Measurements from ENCODE around the gene PHETA1.

The PHETA1 gene

DNA sequence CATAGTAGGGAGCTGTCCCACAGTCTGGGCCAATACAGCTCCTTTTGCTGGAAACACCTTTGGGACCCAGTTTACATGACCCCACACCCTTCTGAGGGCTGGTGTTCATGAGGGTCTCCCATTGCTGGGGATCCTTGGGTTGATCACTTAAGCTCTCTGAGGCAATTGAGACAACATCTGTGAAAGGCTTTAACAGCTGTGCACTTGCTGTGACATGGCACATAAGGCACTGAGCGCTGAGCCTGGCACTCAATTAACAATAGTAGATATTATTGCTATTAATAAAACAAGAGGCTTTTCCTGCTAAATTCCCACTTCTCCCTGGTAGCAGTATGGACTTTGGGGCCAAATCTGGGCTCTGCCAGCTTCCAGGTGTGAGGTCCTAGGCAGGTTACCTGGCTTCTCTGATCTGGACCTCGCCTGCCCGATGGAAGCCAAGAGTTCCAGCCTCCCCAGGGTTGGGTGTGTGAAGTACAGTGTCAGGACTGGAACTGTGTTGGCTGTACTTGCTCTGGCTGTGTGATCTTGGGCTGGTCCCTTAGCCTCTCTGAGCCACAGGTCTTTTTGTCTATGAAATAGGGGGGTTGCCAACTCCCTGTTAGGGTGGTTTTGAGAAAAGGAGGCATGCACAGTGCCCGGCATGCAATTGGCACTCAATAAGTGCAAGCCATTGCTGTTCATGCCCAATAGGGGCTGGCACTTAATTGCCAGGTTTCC, 39.9 kb upstream of the PHETA1 start:
- no peak for TF ChIP-seq CTCF (IDR thresholded peaks at IDR 0.05; ENCODE audit: low read depth, low read length)
- H3K4me3 ChIP-seq (ENCODE audit: low read depth, low read length): peak overlapping the region; percentile 21; the same call in 1 of the 2 replicates

DNA sequence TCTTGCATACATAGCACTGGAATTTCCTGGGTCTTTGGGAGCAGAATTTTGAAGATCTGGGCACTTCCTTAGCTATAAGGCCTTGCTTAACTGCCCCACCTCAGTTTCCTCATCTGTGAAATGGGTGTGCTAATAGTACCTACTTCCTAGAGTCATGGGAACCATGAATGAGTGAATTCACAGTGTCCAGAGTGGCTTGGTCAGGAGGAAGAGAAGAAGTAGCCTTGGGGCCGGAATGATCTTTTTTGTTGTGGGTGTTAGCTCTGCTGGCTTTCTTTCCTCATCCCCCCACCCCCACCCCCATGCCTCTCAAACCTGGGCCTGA, 39.2 kb upstream of the PHETA1 start:
- H3K4me3 ChIP-seq (ENCODE audit: low read depth, low read length): peak overlapping the region; percentile 89
- TF ChIP-seq CTCF (IDR thresholded peaks at IDR 0.05; ENCODE audit: low read depth, low read length): no peak

DNA sequence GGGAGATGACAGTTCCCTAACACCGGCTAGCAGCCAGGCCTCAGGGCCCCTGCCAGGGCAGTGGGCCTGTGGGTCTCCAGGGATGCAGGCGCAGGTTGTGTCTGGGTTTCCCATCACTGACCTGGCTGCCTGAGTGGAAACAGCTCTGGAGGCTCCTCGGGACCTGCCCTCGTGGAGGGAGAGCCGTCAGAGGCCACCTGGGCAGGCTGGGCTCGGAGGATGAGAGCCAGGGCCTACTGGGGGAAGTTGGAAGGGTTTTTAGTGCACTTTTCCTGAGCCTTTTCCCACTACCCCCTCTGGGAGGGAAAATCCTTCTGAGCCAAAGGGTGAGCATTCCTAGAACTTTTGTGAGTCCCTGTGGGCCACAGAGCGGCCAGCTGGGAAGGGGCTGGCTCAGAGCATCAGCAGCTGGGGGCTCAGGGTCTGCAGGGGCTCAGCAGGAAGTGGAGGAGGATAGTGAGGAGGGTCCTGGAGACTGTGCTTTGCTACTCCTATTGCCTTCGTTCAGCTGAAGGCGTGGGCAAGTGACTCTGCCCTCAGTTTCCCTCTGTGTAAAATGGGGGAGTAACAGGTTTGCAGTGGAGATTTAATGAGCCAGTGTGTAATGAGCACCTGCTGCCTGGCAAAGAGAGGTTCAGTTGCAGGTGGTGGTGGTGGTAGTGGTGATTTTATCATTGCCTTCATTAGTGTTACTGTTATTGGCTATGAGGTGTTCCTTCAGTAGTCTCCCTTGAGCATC, 38.7 kb upstream of the PHETA1 start:
- TF ChIP-seq CTCF (IDR thresholded peaks at IDR 0.05; ENCODE audit: low read depth, low read length): no peak
- peak overlapping the region; percentile 89 for H3K4me3 ChIP-seq (ENCODE audit: low read depth, low read length)

- H3K4me3 ChIP-seq (ENCODE audit: low read depth, low read length): peak overlapping the region; percentile 89
- no peak for TF ChIP-seq CTCF (IDR thresholded peaks at IDR 0.05; ENCODE audit: low read depth, low read length)
These were observed 37.8 kb upstream of the PHETA1 start for GRCh38 chr12:111406474-111407376.

DNA sequence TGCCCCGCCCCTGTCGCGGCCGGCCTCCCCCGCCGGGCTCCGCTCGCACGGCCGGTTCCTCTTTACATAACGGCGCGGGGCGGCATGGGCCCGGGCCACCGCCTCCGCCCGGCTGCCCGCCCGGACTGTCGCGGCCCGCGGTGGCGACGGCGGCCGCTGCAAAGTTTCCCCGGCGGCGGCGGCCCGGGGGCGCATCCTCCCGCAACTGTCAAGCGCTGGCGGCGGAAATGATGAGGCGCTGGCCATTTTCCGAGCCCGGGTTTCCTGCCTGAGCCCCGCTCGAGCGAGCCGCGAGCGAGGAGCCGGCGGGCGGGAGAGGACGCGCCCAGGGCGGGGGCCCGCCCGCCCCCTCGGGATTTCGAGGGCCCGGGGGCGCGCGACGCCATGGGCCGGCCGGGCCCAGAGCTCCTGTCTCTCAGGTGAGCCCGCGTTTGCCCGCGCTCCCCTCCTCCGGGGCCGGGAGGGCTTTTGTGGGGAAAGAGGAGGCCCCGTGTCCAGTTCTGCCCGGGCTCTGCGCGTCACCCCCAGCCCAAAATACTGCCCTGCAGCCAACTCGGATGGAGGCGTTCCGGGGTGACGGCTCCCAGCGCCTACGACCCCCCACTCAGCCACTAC, 37.1 kb upstream of the PHETA1 start, which contains the start of gene SH2B3:
TSS of gene SH2B3 (plus strand) at position 65 of the 615 bp plus-strand sequence. CDS start 12,223 bp downstream, outside the sequence.
- peak within 1 kb of the TSS; percentile 89 for H3K4me3 ChIP-seq (ENCODE audit: low read depth, low read length)
- TF ChIP-seq CTCF (IDR thresholded peaks at IDR 0.05; ENCODE audit: low read depth, low read length): no peak

DNA sequence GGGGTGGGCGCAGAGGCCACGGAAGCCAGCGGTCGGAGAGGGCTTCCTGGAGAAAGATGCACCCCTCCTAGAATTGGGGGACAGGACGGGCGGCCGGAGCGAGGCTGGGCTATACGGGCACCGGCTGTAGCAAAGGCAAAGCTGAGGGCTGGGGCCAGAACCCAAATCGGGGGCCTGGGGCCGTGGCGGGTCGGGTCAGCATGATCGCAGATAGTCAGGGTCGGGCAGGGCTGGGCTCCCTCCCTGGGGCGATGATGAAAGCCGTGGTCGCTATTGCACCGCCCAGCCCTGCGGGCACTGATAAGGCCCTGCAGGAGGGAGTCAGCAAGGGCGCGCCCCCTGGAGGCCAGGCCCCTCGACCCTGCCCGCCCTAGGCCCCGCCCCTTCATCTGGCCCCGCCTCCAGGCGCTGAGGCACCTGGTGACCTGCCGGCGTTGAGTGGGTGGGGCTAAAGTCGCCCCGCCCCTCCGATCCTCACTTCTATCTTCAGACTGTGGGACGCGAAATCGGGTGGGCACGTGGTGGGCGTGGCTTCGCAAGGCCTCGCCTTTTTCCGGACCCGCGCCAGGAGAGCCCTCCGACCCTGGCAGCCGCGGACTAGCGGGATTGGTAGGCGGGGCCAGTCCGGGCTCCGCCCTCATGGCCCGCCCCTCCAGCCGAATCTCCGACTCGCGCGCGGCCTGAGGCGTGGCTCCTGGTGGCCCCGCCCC, 36.4 kb upstream of the PHETA1 start:
- TF ChIP-seq CTCF (IDR thresholded peaks at IDR 0.05; ENCODE audit: low read depth, low read length): no peak
- peak overlapping the region; percentile 89 for H3K4me3 ChIP-seq (ENCODE audit: low read depth, low read length)
